A172 (cell line): ENCODE data around the gene MOK. TPM values are rescaled to one million over a fixed set of nuclear protein-coding genes. Genes with fewer than 3 reads are reported as not detected.
"Not testable (repeated sequence)": the region's sequence is repeated elsewhere in the genome, so short reads cannot be mapped to it uniquely, and the experiment has no call there.

Experiments used
- DNase-seq: peaks from one replicate; pipeline ENCODE4 v3.0.0-alpha.2; 2015; ENCODE audit warnings: low spot score
- total RNA-seq: library from RNA; depleted of rRNA; stranded (reverse); fragments of >200 nt; shearing (Covaris generic); gene quantifications from 2 replicates; pipeline ENCODE4 v1.2.3, GENCODE V29; 2014

The MOK gene
- total RNA-seq, 1 experiment from 2014 or later, result 8.4 TPM

DNA sequence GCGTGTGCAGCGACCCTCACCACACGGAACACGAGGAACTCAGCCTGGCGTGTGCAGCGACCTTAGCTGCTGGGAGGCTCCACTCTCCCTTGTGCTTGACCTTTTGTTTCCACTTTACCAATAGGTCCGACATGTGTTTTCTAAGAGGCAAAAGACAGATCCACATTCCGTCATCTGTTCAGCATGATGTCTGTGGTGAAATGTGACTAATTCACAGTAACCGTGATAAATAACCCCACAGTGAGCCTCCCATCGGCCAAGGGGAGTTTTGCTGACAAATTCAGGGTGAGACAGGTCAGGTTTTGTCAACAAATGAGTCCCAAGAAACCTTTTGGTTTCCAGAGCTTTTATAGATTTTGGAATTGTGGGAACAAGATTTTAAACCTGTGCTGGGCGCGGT lies 55.9 kb downstream of the MOK start:
- DNase-seq, result peak; percentile 45

DNA sequence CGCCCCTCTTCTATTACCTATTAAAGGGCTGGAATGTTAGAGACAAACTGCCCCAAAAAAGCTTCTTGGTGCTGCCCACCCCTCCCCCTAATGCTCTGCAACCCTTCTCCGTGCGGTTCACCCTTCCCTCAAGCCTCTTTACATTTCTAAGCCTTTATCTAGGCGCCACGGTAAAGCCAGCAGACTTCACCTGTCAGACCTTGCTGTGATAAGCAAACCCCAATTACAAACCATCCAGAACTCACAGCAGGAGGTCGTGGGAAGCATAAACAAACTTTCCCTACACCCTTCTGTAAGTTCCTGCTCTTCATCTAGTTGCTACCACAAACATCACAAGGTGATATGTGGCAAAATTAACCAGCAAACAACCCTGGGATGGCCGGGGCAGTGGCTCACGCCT lies 56.8 kb downstream of the MOK start:
- no peak for DNase-seq

DNA sequence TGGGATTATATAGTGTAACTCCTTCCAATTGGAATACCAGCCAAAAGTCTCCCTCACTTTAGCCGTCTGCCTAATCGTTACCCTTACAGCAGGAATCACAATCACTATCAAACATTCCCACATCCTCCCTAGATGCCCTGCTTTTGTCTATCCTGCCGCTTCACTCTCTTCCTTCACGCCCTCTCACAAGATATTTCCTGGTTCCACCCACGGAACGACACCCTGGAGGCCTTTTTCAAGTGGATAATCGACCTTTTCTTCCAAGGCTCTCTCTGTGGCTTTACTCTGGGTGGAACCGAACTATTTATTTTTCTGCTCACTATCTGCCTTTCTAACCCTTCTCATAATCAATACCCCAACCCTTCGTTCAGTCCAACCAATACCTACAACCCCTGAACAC lies 58.9 kb downstream of the MOK start:
- DNase-seq, result no peak

- not testable (repeated sequence) for DNase-seq
These were observed 61.2 kb downstream of the MOK start for GRCh38 chr14:102243795-102244194.

DNA sequence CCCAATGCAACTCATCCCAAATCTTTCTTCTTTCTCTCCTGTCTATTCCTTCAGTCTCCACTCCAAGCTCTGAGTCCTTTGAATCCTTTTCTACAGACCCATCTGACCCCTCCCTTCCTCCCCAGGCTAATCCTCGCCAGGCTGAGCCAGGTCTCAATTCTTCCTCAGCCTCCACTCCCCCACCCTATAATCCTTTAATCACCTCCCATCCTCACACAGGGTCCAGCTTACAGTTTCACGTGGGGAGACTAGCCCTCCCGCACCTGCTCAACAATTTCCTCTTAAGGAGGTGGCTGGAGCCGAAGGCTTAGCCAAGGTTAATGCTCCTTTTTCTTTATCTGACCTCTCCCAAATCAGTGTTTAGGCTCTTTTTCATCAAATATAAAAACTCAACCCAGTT lies 63.8 kb downstream of the MOK start:
- DNase-seq, result no peak

DNA sequence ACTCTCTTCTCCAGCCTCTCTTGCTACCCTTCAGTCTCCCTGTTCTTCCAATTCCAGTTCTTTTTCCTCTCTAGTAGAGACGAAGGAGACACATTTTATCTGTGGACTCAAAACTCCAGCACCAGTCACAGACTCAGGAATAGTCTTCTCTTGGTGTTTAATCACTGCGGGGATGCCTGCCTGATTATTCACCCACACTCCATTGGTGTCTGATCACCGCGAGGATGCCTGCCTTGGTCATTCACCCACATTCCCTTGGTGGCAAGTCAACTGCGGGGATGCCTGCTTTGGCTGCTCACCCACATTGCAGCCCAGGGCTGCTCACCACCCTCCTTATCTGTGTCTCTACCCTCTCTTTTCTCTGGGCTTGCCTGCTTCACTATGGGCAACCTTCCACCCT lies 64.5 kb downstream of the MOK start:
- peak; percentile 29 for DNase-seq

DNA sequence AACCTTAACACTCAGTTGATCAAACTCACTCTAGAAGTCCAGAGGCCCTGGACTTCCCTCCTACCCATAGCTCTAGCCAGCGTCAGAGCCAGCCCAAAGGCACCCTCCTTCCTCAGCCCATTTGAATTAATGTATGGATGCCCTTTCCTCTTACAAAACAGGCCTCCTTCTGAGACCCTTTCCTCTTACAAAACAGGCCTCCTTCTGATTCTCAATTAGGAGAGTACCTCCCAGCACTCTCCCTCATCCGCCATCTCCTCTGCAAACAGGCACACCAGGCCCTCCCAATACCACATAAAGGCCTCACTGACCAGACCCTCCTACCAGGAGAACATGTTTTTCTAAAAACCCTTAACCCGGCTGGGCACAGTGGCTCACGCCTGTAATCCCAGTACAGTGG lies 65.7 kb downstream of the MOK start:
- DNase-seq, result no peak

DNA sequence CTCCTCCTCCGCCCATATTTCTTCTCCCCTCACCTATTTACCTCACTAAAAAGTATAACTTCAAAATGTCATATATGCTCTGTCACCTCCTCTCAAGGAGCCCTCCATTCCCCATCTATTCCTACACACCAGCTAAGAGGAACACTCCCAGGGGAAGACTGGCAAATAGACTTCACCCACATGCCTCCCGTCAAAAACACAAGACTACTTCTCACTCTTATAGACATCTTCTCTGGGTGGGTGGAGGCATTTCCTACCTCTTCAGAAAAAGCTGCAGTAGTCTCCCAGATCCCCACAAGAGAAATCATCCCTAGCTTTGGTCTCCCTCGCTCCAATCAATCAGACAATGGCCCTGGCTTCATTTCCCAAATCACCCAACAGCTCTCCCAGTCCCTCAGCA lies 66.2 kb downstream of the MOK start:
- DNase-seq, result no peak

- no peak for DNase-seq
These were observed 66.8 kb downstream of the MOK start for GRCh38 chr14:102238131-102238530.

DNA sequence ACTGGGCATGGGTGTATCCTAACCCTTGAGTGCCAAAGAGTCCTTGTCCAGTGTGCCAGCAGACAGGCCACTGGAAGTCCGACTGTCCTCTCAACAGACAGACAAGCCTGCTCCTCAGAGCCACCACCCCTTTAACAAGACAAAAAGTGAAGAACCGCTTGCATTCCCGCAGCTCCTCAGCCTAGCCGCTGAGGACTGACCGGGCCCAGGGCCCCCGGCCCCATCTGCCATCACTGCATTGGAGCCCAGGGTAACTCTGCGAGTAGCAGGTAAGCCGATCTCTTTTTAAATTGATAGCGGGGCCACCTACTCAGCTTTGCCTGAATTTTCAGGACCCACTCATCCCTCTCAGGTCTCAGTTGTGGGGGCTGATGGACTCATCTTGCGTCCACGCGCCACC lies 68.9 kb downstream of the MOK start:
- no peak for DNase-seq

GRCh38 chr14:102235275-102235897 lies 69.6 kb downstream of the MOK start:
- DNase-seq, result peak; percentile 61

- DNase-seq, result no peak
These were observed 70.4 kb downstream of the MOK start for GRCh38 chr14:102234331-102235264.

- DNase-seq, result no peak
These were observed 71.9 kb downstream of the MOK start for GRCh38 chr14:102233081-102233480.

DNA sequence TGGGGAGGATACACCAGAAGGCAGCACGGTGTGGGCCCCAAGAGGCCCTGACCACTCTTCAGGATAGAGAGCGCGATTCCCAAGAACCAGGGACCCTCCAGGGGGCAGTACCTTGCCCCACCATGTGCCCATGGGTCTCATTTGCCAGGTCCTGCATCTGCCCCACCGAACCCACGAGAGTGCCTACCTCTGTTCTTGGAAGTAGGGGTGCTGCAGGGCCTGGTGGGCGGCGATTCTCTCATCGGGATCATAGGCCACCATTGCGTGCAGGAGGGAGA lies 72.7 kb downstream of the MOK start:
- no peak for DNase-seq

DNA sequence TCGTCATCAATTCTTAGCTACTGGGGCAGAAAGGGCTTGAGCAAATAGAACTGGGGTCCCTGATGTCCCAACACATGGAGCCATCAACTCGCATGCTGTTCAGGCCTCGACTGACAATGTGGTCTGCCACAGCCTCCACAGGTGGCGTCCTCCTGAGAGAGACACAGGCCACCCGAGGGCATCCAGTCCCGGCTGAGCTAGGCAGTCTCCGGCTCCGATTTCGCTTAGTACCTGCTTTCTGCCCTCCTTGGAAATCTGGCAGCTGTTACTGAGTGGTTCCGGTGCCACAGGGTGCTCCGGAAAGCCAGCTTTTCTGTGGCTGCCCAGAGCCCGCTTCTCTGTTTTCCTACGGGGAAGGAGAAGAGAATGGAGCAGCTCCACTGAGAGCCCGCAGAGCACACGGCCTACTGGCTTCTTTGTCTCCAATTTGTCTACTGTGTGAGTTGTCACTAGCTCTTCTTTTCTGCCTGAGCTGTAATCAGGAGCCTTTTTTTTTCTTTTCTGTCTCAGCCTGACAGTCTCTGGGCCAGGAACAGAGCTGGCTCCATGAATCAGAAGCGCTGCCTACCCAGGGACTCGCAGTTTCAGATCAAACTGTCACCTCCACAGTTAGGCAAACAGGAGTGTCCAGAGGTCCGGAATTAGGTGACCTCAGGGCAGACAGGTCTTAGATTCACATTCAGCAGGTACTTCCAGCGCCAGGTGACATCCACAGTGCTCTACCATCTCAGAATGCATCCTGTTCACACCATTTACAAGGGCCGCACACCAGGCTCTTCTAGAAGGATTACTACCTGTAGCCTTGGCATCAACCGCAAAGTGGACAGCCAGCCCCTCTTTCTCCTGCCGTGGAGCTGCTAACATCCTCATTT lies 73.3 kb downstream of the MOK start:
- DNase-seq, result no peak

DNA sequence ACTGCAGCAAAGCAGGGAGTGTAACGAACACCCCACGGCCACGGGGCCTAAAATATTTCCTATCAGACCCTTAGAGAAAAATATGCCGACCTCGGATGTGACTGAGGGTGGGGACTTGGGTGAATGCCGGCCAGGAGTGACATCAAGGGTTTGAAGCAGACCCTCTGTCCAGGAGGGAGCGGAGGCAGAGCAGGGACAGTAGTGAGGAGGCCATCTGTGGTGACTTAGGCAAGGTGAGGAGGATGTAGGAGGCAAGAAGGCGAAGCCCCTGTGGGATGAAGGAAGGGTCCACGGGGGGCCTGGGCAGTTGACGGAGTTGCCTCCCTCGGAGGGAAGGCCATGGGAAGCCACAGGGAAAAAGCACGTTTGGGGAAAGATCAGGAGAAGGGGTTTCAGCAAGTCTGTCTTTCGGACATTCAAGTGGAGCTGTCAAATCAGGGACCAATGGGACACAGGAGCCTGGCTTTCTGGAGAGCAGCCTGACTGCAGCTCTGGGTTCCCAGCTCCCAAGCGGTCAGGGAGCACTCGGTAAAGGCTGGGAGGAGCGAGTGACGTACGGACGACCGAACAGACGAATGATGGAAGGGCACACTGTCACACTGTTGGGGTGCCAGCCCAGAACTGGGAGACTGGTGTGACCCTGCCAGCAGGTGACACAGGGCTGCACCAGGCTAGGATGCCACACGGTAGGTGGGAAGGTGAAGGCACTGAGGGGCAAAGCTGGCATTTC lies 74.3 kb downstream of the MOK start:
- DNase-seq, result no peak

DNA sequence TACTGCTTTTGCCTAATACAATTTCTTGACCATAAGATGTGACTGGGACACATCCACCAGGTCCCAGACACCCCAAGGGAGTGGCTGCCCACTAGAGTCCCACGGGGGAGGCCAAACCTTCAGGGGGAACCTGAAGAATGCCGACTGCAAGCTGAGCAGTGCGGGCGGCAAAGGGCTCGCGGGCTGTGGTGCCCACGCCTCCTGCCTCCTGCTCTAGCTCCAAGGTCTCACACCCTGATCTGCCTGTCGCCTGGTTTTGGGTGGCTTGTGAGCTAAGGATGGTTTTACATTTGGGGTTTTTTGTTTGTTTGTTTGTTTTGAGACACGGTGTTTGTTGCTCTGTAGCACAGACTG lies 75.2 kb downstream of the MOK start:
- DNase-seq, result no peak

DNA sequence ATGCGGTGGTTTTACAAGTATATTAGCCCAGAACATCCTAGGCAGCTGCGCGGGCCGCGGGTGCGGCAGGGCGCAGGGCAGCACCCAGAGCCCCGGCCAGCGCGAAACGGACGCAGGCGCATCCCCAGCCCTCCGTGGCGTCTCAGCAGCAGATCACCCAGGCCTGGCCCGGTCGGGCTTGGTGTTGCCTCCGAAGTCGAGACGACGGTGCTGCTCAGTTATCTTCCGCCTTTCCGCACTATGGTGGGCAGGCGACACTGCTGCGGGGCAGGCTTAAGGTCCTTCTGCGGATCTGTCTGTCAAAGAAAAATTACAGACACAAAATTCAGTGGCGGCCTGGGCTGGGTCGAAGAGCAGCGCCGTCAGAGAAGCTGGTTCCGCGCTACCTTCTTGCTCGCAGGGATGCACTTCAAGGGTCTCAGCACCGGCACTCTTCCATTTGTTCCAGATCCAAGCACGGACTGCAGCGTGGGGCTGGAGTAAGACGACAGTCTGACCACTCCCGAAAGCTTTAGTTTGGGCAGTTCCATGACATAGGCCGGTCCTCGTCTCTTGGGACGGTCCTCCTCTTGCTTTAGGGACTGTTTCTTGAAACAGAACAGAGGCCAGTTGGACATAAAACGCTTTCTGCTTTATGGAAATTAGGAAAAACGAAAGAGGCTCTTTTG lies 75.8 kb downstream of the MOK start:
- no peak for DNase-seq

GRCh38 chr14:102227184-102227964 lies 77.6 kb downstream of the MOK start:
- DNase-seq, result no peak

DNA sequence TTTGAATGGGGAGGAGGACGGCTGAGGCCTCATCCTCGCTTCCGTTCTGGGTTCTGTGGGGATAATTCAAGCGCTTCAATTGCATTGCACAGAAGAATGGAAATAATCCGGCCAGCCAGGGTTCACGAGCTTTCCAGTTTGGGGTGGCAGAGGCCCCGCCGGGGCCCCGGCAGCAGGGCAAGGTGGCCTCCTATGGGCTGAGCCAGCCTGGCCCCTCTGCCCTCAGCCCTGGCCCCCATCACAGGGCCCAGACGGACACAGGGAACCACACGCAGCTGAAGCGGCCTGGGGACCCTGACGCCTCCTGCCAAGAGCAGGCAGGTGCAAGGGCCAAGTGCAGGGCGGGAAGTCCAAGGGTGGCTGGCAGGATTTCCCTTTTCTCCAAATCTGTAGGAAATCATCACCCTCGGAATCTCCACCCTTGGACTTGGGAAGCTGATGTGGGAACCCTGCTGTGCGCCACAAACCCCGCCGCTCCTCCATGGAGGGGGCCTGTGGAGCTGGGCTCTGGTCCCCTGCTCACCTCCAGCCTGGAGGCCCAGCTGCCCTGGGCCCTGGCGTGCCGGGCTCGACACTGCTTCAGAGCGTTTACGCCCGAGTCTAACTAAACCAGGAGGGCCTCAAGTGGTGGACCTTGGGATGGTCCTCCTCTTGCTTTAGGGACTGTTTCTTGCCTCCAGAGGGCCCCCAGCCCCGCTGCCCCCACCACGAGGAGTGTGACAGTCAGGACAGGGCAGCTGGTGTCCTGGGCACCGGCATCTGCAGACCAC lies 78.4 kb downstream of the MOK start:
- no peak for DNase-seq
